ENCODE results near the gene PKP1.

The PKP1 gene

DNA sequence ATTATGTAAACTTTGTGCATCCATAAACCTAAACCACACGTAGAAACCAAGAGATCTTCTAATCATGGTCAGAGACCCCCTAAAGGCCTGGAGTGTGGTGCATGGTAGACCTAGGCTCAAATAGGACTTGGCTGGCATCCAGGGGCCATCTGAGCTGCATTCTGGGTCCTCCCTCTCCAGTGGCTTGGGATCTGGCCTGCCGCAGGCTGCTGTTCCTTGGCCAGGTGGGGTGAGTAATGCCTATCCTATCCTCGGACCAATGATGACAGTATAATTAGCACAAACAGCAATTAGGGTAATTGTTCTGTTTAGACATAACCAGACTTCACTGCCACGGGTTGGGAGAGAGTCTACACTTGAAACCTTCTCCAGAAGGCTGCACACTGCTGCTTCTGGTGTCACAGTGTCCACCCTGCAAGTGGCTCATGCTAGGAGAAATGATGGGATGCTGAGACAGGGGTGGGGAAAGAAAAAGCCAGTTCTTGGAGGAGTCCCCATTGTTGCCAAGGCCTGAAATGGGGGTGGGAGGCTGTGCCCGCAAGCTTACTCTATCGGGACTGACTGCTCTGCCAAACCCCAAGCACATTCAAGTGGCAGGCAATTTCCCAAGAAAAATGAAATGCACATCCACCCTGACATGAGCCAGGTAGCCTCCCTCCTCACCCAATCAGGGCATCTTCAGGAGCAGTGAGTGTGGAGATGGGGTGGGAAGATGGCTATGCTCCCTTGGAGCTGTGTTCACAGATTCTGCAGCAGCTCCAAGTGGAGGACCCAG is 12.5 kb upstream of the PKP1 start:
- H3F3A ChIP-seq (ENCODE audit: insufficient read depth): no peaks in the 10 kb centered on the region
- H3K27me3 ChIP-seq (ENCODE audit: low read length): no peaks in the 10 kb centered on the region; the same call in 1 of the 2 replicates
- no peaks in the 10 kb centered on the region for H4K20me1 ChIP-seq (ENCODE audit: low read depth, low read length)
- TF ChIP-seq EZH2phosphoT487 (conservative IDR thresholded peaks at IDR 0.05; ENCODE audit: low read length) (no peak), CTCF (IDR thresholded peaks at IDR 0.05; ENCODE audit: insufficient read depth, low read length, poor library complexity, severe bottlenecking) (no peak)
- no peak overlapping the region for H3K9ac ChIP-seq (ENCODE audit: low read length)
- H3K27ac ChIP-seq (ENCODE audit: low read depth, low read length): no peak overlapping the region
- H3K79me2 ChIP-seq (ENCODE audit: insufficient read depth, low read length): no peaks in the 10 kb centered on the region
- H3K9me3 ChIP-seq (ENCODE audit: insufficient read depth, low read length): no peaks in the 10 kb centered on the region
- H3K4me2 ChIP-seq (ENCODE audit: low read depth, low read length, poor library complexity, severe bottlenecking): no peak overlapping the region
- no peak overlapping the region for H2AFZ ChIP-seq (ENCODE audit: low read depth, low read length, severe bottlenecking)
- no peaks in the 10 kb centered on the region for H3K9me2 ChIP-seq (replicated peaks; ENCODE audit: insufficient read depth, low read length)
- no peaks in the 10 kb centered on the region for H3K36me3 ChIP-seq (ENCODE audit: low read length)
- H3K4me3 ChIP-seq (ENCODE audit: insufficient read depth, low read length, poor library complexity, severe bottlenecking): no peak overlapping the region

DNA sequence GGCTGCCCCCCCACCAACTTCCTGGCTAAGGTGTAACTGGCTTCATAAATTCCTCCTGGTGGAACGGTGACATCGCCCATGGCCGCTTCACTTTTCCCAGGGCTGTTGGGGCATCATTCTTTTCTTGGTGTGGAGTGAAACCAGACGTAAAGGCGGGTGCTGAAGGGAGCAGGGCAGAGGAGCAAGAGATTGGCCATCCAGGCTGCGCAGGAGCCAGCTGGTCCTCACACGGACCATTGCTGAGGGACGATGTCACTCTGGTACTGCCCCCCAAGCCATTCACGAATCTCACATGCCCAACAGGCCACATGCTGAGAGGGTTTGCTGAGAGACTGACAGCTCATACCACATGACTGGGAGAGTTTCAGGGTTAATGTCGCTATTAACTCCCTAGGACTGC is 10.5 kb upstream of the PKP1 start:
- Histone ChIP-seq H3K79me2 (ENCODE audit: insufficient read depth, low read length) (no peaks in the 10 kb centered on the region), H3K27ac (ENCODE audit: low read depth, low read length) (no peak overlapping the region), H3K9me2 (replicated peaks; ENCODE audit: insufficient read depth, low read length) (no peaks in the 10 kb centered on the region), H3K9ac (ENCODE audit: low read length) (no peak overlapping the region), H2AFZ (ENCODE audit: low read depth, low read length, severe bottlenecking) (no peak overlapping the region), H4K20me1 (ENCODE audit: low read depth, low read length) (no peaks in the 10 kb centered on the region), H3K9me3 (ENCODE audit: insufficient read depth, low read length) (no peaks in the 10 kb centered on the region), H3K4me2 (ENCODE audit: low read depth, low read length, poor library complexity, severe bottlenecking) (no peak overlapping the region), H3F3A (ENCODE audit: insufficient read depth) (no peaks in the 10 kb centered on the region), H3K36me3 (ENCODE audit: low read length) (no peaks in the 10 kb centered on the region), H3K4me3 (ENCODE audit: insufficient read depth, low read length, poor library complexity, severe bottlenecking) (no peak overlapping the region), H3K27me3 (ENCODE audit: low read length) (no peaks in the 10 kb centered on the region)
- TF ChIP-seq EZH2phosphoT487 (conservative IDR thresholded peaks at IDR 0.05; ENCODE audit: low read length) (no peak), CTCF (IDR thresholded peaks at IDR 0.05; ENCODE audit: insufficient read depth, low read length, poor library complexity, severe bottlenecking) (no peak)

DNA sequence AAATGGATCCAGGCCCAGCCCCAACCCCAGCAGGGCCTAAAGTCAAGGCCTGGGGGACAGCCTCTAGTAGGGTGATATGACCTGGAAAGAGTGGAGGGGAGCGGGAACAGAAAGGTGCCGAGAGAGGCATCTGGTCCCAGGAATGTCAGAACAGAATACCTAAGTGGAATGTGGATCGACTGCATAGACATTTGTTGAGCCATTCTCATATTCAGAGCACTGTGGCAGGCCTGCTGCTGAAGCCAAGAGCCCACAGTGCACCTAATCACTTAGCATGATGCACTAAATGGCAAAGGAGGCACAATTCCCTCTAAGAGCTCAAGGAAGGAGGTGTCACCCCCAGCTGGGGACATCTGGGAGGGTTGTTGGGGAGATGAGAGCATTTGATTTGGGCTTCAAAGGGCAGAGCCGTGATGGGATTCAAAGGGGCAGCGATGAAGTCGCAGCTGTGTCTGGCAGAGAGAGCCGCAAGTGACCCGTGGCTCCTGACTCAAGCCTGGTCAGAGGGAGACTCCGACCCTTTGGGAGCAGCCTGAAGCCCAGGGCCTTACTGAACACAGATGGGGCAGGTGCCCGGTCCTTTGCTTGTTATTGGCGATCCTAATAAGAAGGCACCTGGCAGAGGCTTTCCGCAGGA is 8.6 kb upstream of the PKP1 start:
- Histone ChIP-seq H3K27me3 (ENCODE audit: low read length) (no peaks in the 10 kb centered on the region), H3K4me3 (ENCODE audit: insufficient read depth, low read length, poor library complexity, severe bottlenecking) (no peak overlapping the region), H3F3A (ENCODE audit: insufficient read depth) (no peaks in the 10 kb centered on the region), H3K9me3 (ENCODE audit: insufficient read depth, low read length) (no peaks in the 10 kb centered on the region), H2AFZ (ENCODE audit: low read depth, low read length, severe bottlenecking) (no peak overlapping the region), H4K20me1 (ENCODE audit: low read depth, low read length) (no peaks in the 10 kb centered on the region), H3K79me2 (ENCODE audit: insufficient read depth, low read length) (no peaks in the 10 kb centered on the region), H3K27ac (ENCODE audit: low read depth, low read length) (no peak overlapping the region), H3K9me2 (replicated peaks; ENCODE audit: insufficient read depth, low read length) (no peaks in the 10 kb centered on the region), H3K9ac (ENCODE audit: low read length) (no peak overlapping the region), H3K4me2 (ENCODE audit: low read depth, low read length, poor library complexity, severe bottlenecking) (no peak overlapping the region), H3K36me3 (ENCODE audit: low read length) (no peaks in the 10 kb centered on the region)
- TF ChIP-seq EZH2phosphoT487 (conservative IDR thresholded peaks at IDR 0.05; ENCODE audit: low read length): no peak

DNA sequence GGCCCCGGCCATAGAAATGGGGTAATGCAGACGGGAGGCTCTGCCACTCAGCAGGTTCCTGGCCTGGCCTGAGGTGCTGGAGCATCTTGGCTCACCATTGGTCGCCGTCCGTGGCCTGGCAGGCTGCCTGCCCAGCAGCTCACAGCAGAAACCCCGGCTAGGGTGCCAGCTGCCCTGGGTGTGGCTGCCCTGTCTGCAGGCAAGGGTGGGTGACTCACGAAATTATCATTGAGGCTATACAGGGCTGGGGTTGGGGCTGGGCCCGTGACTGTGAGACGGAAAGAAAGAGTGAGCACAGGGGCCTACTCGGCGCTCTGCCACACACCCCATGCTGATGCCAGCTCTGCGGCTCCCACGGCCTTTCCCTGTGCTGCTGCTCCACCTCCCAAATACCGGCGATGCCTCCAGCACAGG is 8.0 kb upstream of the PKP1 start:
- Histone ChIP-seq H3K4me3 (ENCODE audit: insufficient read depth, low read length, poor library complexity, severe bottlenecking) (no peak overlapping the region), H3K4me2 (ENCODE audit: low read depth, low read length, poor library complexity, severe bottlenecking) (no peak overlapping the region), H3K27me3 (ENCODE audit: low read length) (no peaks in the 10 kb centered on the region), H3K9me3 (ENCODE audit: insufficient read depth, low read length) (no peaks in the 10 kb centered on the region), H3K9me2 (replicated peaks; ENCODE audit: insufficient read depth, low read length) (no peaks in the 10 kb centered on the region), H3K36me3 (ENCODE audit: low read length) (no peaks in the 10 kb centered on the region), H3F3A (ENCODE audit: insufficient read depth) (no peaks in the 10 kb centered on the region), H3K79me2 (ENCODE audit: insufficient read depth, low read length) (no peaks in the 10 kb centered on the region), H3K9ac (ENCODE audit: low read length) (no peak overlapping the region), H3K27ac (ENCODE audit: low read depth, low read length) (no peak overlapping the region), H2AFZ (ENCODE audit: low read depth, low read length, severe bottlenecking) (no peak overlapping the region), H4K20me1 (ENCODE audit: low read depth, low read length) (no peaks in the 10 kb centered on the region)
- no peak for TF ChIP-seq CTCF (IDR thresholded peaks at IDR 0.05; ENCODE audit: insufficient read depth, low read length, poor library complexity, severe bottlenecking)
- TF ChIP-seq EZH2phosphoT487 (conservative IDR thresholded peaks at IDR 0.05; ENCODE audit: low read length): no peak
